Immature natural killer cell (primary cell): Measurements from ENCODE around the gene DNAL4. TPM values are rescaled to one million over a fixed set of nuclear protein-coding genes. Genes with fewer than 3 reads are reported as not detected.
A peak's percentile ranks its signal among the peaks of the same experiment; 100 is the strongest.

ENCODE experiments used
- DNase-seq, 3 donors: peaks; one replicate each; pipeline ENCODE4 v3.0.0; 2022; ENCODE audit warnings: mixed read lengths in 1 of 3
- H3K27ac Mint-ChIP-seq, 6 donors: one replicate each; pipeline ENCODE4 v1.8.0; 2020; ENCODE audit warnings: mixed read lengths in 6 of 6, mild to moderate bottlenecking in 5 of 6, inconsistent platforms in 4 of 6, moderate library complexity in 3 of 6
- H3K27me3 Mint-ChIP-seq, 3 donors: one replicate each; pipeline ENCODE4 v1.8.0; 2020 to 2021; ENCODE audit warnings: low read depth in 3 of 3, mild to moderate bottlenecking in 3 of 3, mixed read lengths in 3 of 3, moderate library complexity in 3 of 3, inconsistent platforms in 1 of 3
- H3K36me3 Mint-ChIP-seq, 3 donors: one replicate each; pipeline ENCODE4 v1.8.0; 2020; ENCODE audit warnings: mixed read lengths in 3 of 3, inconsistent platforms in 2 of 3, mild to moderate bottlenecking in 2 of 3
- H3K4me1 Mint-ChIP-seq, 2 donors: one replicate each; pipeline ENCODE4 v1.8.0; 2020; ENCODE audit warnings: inconsistent platforms in 2 of 2, mild to moderate bottlenecking in 2 of 2, mixed read lengths in 2 of 2, moderate library complexity in 1 of 2
- H3K4me3 Mint-ChIP-seq, 5 donors: one replicate each; pipeline ENCODE4 v1.8.0; 2020; ENCODE audit warnings: mild to moderate bottlenecking in 5 of 5, mixed read lengths in 5 of 5, inconsistent platforms in 3 of 5, moderate library complexity in 3 of 5
- H3K9me3 Mint-ChIP-seq, 6 donors: one replicate each; pipeline ENCODE4 v1.8.0; 2020; ENCODE audit warnings: mild to moderate bottlenecking in 6 of 6, mixed read lengths in 6 of 6, inconsistent platforms in 4 of 6, moderate library complexity in 3 of 6
- polyA plus RNA-seq, 3 donors: library from polyadenylated mRNA; unstranded; fragments of 300-500 nt; fragmentation: Illumina TruSeq; gene quantifications; one replicate each; pipeline ENCODE4 v1.2.3, GENCODE V29; 2021

The DNAL4 gene
- polyA plus RNA-seq, 3 donors from 2014 or later, result 16.7 to 16.9 (median 16.8) TPM

- no peak for DNase-seq
- Mint-ChIP-seq H3K27ac (peak overlapping the region; percentile 78 to 96 (median 91)), H3K4me3 (peak overlapping the region; percentile 89 to 92 (median 92)), H3K9me3 (no peaks in the 10 kb centered on the region), H3K27me3 (peaks cover 9 to 20% (median 18%) of the 10 kb centered on the region in 3 donors), H3K36me3 (peaks cover 20 to 28% (median 25%) of the 10 kb centered on the region in 3 donors), H3K4me1 (peaks cover 50 to 69% of the 10 kb centered on the region in 2 donors)
Measured at GRCh38 chr22:38756711-38757463, 37.1 kb downstream of the DNAL4 start.

GRCh38 chr22:38755911-38756532, 37.9 kb downstream of the DNAL4 start, which contains the start of gene SUN2:
Gene SUN2, minus strand, starts transcription at chr22:38755998. Its CDS starts 3,370 bp downstream, at chr22:38752628.
- H3K27me3 Mint-ChIP-seq, result peaks cover 15 to 26% (median 26%) of the 10 kb centered on the region in 3 donors
- H3K9me3 Mint-ChIP-seq, result no peaks in the 10 kb centered on the region
- peak within 1 kb of the TSS; percentile 96 to 100 (median 99) for H3K27ac Mint-ChIP-seq
- H3K36me3 Mint-ChIP-seq, result peaks cover 27 to 37% (median 30%) of the 10 kb centered on the region in 3 donors
- DNase-seq, result peak; percentile 96
- H3K4me3 Mint-ChIP-seq, result peak within 1 kb of the TSS; percentile 98 to 100 (median 99)
- peaks cover 58 to 78% of the 10 kb centered on the region in 2 donors for H3K4me1 Mint-ChIP-seq

GRCh38 chr22:38755155-38755910, 38.6 kb downstream of the DNAL4 start:
- H3K4me1 Mint-ChIP-seq, result peaks cover 63 to 81% of the 10 kb centered on the region in 2 donors

GRCh38 chr22:38754751-38755154, 39.2 kb downstream of the DNAL4 start:
- Mint-ChIP-seq H3K9me3 (no peaks in the 10 kb centered on the region), H3K4me1 (peaks cover 67 to 83% of the 10 kb centered on the region in 2 donors), H3K27ac (peak overlapping the region; percentile 96 to 100 (median 99)), H3K27me3 (peaks cover 20 to 32% (median 28%) of the 10 kb centered on the region in 3 donors), H3K36me3 (peaks cover 30 to 43% (median 32%) of the 10 kb centered on the region in 3 donors), H3K4me3 (peak overlapping the region; percentile 98 to 100 (median 99))
- peak in 1 of 3 donors; percentile 34 for DNase-seq

More at GRCh38 chr22:38755155-38755910, 38.6 kb downstream of the DNAL4 start:
- Mint-ChIP-seq H3K36me3 (peaks cover 29 to 39% (median 30%) of the 10 kb centered on the region in 3 donors), H3K27ac (peak overlapping the region; percentile 96 to 100 (median 99)), H3K9me3 (no peaks in the 10 kb centered on the region), H3K27me3 (peaks cover 16 to 28% (median 28%) of the 10 kb centered on the region in 3 donors), H3K4me3 (peak overlapping the region; percentile 98 to 100 (median 99))
- DNase-seq, result peak; percentile 70 to 76 (median 75)

- Mint-ChIP-seq H3K27ac (peak overlapping the region; percentile 96 to 100 (median 99)), H3K9me3 (no peaks in the 10 kb centered on the region), H3K27me3 (peaks cover 20 to 32% (median 28%) of the 10 kb centered on the region in 3 donors), H3K4me3 (peak overlapping the region; percentile 98 to 100 (median 99)), H3K36me3 (peaks cover 32 to 49% (median 34%) of the 10 kb centered on the region in 3 donors), H3K4me1 (peaks cover 73 to 86% of the 10 kb centered on the region in 2 donors)
- no peak for DNase-seq
Measured at GRCh38 chr22:38753948-38754750, 39.8 kb downstream of the DNAL4 start.

GRCh38 chr22:38751422-38752346, 42.3 kb downstream of the DNAL4 start:
- Mint-ChIP-seq H3K9me3 (no peaks in the 10 kb centered on the region), H3K36me3 (peaks cover 32 to 55% (median 40%) of the 10 kb centered on the region in 3 donors), H3K27me3 (peaks cover 23 to 32% (median 28%) of the 10 kb centered on the region in 3 donors), H3K4me3 (peak overlapping the region; percentile 98 to 100 (median 99)), H3K4me1 (peaks cover 61 to 71% of the 10 kb centered on the region in 2 donors), H3K27ac (peak overlapping the region; percentile 96 to 100 (median 99))
- peak; percentile 92 for DNase-seq

GRCh38 chr22:38751066-38751421, 42.9 kb downstream of the DNAL4 start:
- Mint-ChIP-seq H3K9me3 (no peaks in the 10 kb centered on the region), H3K4me3 (peak overlapping the region; percentile 98 to 100 (median 99)), H3K27me3 (peaks cover 24 to 32% (median 28%) of the 10 kb centered on the region in 3 donors), H3K36me3 (peaks cover 32 to 55% (median 40%) of the 10 kb centered on the region in 3 donors), H3K4me1 (peaks cover 57 to 67% of the 10 kb centered on the region in 2 donors), H3K27ac (peak overlapping the region; percentile 96 to 100 (median 99))
- DNase-seq, result no peak

- no peak for DNase-seq
- H3K4me1 Mint-ChIP-seq, result peaks cover 57 to 71% of the 10 kb centered on the region in 2 donors
- peaks cover 32 to 58% (median 40%) of the 10 kb centered on the region in 3 donors for H3K36me3 Mint-ChIP-seq
- H3K9me3 Mint-ChIP-seq, result no peaks in the 10 kb centered on the region
- H3K27me3 Mint-ChIP-seq, result peaks cover 24 to 32% (median 28%) of the 10 kb centered on the region in 3 donors
- H3K27ac Mint-ChIP-seq, result peak overlapping the region; percentile 96 to 100 (median 99)
- H3K4me3 Mint-ChIP-seq, result peak overlapping the region; percentile 98 to 100 (median 99)
Measured at GRCh38 chr22:38750638-38751037, 43.3 kb downstream of the DNAL4 start.

- DNase-seq, result no peak
- no peaks in the 10 kb centered on the region for H3K9me3 Mint-ChIP-seq
- peaks cover 31 to 59% (median 40%) of the 10 kb centered on the region in 3 donors for H3K36me3 Mint-ChIP-seq
- H3K4me3 Mint-ChIP-seq, result peak overlapping the region; percentile 27 to 98 (median 62)
- peaks cover 56 to 75% of the 10 kb centered on the region in 2 donors for H3K4me1 Mint-ChIP-seq
- H3K27ac Mint-ChIP-seq, result peak overlapping the region; percentile 65 to 99 (median 85)
- H3K27me3 Mint-ChIP-seq, result peaks cover 24 to 31% (median 27%) of the 10 kb centered on the region in 3 donors
Measured at GRCh38 chr22:38750104-38750503, 43.8 kb downstream of the DNAL4 start.

- no peak for DNase-seq
- Mint-ChIP-seq H3K4me3 (peak overlapping the region in 1 of 5 donors; percentile 10), H3K4me1 (peaks cover 54 to 71% of the 10 kb centered on the region in 2 donors), H3K27me3 (peaks cover 22 to 26% (median 24%) of the 10 kb centered on the region in 3 donors), H3K27ac (peak overlapping the region; percentile 31 to 99 (median 82)), H3K36me3 (peaks cover 29 to 55% (median 37%) of the 10 kb centered on the region in 3 donors), H3K9me3 (no peaks in the 10 kb centered on the region)
Measured at GRCh38 chr22:38748487-38749136, 45.3 kb downstream of the DNAL4 start.
